ENCODE results near the gene PM20D1.

DNA sequence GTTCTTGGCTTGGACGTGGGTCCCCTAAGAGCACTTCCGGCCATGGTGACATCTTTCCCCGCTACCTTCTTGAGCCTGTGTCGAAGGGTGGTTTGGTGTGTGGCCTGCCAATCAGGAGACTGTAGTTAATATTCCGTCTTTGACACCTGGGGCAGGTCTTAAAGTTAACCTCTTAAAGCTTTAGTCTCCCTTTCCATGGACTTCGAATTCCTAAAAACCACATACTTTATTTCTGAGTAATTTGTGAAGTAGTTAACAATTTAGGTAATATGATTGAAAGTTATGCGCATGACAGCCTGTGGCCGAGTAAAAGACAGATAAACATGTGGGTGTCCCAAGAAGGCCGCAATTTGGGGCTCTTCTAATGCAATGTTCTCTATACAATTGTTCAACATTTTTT, 64.5 kb downstream of the PM20D1 start:
- TF ChIP-seq, protein P1, sequence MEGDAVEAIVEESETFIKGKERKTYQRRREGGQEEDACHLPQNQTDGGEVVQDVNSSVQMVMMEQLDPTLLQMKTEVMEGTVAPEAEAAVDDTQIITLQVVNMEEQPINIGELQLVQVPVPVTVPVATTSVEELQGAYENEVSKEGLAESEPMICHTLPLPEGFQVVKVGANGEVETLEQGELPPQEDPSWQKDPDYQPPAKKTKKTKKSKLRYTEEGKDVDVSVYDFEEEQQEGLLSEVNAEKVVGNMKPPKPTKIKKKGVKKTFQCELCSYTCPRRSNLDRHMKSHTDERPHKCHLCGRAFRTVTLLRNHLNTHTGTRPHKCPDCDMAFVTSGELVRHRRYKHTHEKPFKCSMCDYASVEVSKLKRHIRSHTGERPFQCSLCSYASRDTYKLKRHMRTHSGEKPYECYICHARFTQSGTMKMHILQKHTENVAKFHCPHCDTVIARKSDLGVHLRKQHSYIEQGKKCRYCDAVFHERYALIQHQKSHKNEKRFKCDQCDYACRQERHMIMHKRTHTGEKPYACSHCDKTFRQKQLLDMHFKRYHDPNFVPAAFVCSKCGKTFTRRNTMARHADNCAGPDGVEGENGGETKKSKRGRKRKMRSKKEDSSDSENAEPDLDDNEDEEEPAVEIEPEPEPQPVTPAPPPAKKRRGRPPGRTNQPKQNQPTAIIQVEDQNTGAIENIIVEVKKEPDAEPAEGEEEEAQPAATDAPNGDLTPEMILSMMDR (IDR thresholded peaks at IDR 0.05) = no peak
- TF ChIP-seq POLR2A (IDR thresholded peaks at IDR 0.05) = no peak
